GDM1 (cell line): ENCODE results near the gene COL20A1.
"Not testable (repeated sequence)": the region's sequence is repeated elsewhere in the genome, so short reads cannot be mapped to it uniquely, and the experiment has no call there.

Experiments used
- DNase-seq: peaks from one replicate; lab custom pipeline; 2025; lab: John Stamatoyannopoulos, UW

Gene COL20A1

GRCh38 chr20:63376283-63377250 is 83.6 kb downstream of the COL20A1 start:
- no peak for DNase-seq

DNA sequence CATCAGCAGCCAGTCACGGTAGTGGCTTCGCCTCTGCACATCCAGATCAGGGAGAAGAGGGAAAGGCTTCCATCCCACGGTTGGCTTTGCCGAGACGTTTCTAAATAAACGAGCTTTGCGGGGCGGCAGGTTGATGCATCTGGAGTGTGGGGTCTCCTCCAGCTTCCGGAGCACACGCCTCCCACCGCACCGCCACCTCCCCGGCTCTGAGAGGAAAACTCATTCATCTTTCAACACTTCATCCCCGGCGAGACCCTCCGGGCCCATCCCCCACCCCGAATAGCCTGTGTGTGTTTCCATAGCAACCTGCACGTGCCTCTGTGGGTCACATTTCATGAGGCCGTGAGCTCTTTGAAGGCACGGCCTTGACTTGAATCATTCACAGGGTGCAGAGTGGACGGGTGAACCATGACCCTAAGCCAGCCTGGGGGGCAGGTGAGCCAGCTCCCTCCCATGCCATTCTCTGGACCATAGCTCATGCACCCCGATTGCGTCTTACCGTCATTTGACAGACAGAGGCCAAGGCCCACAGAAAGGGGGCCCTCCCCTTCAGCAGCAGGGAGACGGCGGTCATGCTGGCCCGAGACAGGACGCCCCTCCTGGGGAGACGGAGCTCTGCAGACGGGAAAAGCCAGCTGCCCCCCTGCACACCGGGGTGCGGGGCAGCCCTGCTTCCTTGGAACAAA is 84.4 kb downstream of the COL20A1 start:
- no peak for DNase-seq

- no peak for DNase-seq
Measured at GRCh38 chr20:63377951-63378381, 85.0 kb downstream of the COL20A1 start.

DNA sequence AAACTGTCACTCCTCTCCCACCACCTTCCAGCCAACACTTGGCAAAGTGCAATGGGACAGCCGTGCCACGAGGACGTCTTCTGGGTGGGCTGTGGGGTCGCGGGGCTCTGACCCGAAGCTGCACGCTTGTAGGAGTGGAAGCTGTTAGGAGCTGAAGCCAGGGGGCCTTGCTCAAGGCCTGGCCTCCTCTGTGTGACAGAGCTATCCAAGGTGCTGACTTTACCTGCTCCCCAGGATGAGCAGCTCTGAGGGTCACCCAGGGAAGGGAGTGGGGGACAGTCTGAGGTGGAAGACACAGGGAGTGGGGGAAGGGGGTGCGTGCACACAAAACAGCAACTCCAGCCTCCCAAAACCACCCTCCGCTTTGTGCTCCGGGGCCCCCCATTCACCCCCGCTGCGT is 85.6 kb downstream of the COL20A1 start:
- DNase-seq = no peak

DNA sequence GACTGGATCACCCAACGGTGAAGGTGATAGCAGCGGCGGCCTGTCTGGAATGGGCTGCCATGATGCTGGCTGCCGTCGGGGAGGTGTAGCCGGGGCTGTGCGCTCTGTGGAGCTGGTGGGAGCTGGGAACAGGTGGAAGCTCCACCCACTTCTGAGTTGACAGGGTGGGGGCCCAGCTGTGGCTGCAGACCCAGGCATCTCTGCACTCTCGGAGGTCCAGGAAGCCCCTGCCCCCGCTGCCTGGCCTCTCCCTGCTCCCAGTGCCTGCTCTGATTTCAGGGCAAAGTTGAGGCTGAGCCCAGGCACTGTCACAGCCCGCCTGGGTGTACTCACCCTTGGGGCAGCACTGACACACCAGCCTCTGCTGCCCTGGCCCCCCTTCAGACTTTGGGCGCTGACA is 86.3 kb downstream of the COL20A1 start:
- DNase-seq = no peak

GRCh38 chr20:63379872-63380271 is 86.9 kb downstream of the COL20A1 start:
- not testable (repeated sequence) for DNase-seq

- DNase-seq = no peak
Measured at GRCh38 chr20:63380346-63380870, 87.4 kb downstream of the COL20A1 start.

DNA sequence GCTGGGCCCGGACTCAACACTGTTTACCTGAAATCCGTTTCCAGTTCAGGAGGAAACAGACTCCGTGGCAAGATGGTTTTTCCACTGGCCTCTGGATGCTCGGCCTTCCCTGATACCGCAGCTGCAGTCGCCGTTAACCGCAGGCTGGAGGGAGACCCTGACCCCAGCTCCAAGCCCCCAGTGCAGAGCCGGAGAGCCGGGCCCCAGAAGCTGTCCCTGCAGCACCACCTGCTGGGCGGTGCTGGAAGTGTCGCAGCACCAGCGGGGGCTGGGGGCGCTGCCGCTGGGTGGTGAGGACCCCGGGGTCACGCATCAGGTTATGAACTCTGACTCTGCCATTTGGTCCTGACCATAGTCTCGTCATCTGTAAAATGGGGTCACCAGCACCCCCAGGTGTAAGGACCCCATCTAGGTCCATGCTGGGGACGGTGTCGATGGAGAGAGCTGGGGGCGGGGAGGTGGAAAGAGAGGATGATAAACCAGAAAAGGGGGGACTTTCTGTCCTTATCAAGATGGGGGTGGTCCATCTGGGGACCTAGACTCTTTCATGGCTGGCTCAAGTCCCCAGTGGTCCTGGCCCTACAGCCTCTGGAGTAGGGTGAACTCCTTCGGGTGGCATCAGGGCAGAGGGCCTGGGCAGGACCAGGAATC is 88.9 kb downstream of the COL20A1 start:
- no peak for DNase-seq

DNA sequence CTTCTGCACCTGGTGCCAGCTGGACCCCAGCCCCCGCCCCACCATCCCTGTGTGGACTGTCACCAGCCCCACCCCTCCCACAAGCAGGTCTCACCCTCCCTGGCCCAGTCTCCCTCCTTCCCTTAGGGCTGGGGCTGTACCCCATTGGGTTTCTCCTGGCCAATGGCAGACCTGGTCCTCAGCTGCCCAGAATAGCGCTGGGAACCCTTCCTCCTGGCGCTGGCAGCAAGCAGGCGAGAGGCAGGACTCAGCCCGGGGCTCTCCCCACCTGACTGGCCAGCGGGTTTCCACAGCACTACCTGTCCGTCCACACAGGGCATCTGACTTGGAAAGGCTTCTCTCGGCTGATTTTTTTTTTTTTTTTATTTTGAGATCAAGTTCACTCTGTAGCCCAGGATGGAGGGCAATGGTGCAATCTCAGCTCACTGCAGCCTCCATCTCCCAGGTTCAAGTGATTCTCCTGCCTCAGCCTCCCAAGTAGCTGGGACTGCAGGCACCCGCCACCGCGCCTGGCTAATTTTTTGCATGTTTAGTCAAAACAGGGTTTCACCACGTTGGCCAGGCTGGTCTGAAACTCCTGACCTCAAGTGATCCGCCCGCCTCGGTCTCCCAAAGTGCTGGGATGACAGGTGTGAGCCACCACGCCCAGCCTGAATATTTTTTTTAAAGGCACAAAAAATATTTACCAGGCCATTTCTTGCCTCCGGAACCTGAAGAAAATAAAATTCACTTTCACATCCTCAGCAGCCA is 89.7 kb downstream of the COL20A1 start:
- DNase-seq = no peak

- DNase-seq = no peak
Measured at GRCh38 chr20:63383556-63383955, 90.6 kb downstream of the COL20A1 start.

DNA sequence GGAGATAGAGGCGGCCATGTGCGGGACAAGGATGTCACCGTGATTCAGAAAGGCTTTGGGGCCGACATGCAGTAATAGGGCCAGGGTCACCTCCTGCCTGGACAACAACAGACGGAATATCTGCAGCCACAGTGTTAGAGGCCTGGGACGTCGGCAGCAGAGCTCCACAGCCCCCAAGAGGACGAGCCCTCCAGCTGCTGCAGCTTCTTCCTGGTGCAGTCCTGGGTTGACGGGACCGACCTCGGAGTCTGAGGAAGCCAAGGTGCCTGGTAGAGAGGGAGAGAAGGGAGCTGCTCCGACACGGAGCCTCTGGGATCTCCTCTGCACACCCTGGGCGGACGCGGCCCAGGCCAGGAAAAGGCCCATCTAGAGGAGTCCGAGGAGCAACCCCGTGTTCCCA is 91.3 kb downstream of the COL20A1 start:
- DNase-seq = no peak
